HEK293T (cell line): ENCODE measurements around the gene CELA2A.

Experiments used
- BHLHE40 ChIP-seq: fragments of 450-650 bp; IDR thresholded peaks from 2 replicates; pipeline ENCODE4 v1.6.1; 2016; ENCODE audit warnings: mild to moderate bottlenecking, moderate library complexity, borderline replicate concordance
- ELF4 ChIP-seq: fragments of 450-650 bp; IDR thresholded peaks from 2 replicates; pipeline ENCODE4 v1.6.1; 2017; ENCODE audit warnings: antibody characterized with exemption
- FOXK2 ChIP-seq: fragments of 450-650 bp; IDR thresholded peaks from 2 replicates; pipeline ENCODE4 v1.6.1; 2016; ENCODE audit warnings: mild to moderate bottlenecking
- FOXM1 ChIP-seq: fragments of 450-650 bp; IDR thresholded peaks from 2 replicates; pipeline ENCODE4 v1.6.1; 2017; ENCODE audit warnings: mild to moderate bottlenecking, borderline replicate concordance
- NFRKB ChIP-seq: fragments of 450-650 bp; IDR thresholded peaks from 2 replicates; pipeline ENCODE4 v1.6.1; 2016; ENCODE audit warnings: mild to moderate bottlenecking, moderate library complexity
- PKNOX1 ChIP-seq: fragments of 450-650 bp; IDR thresholded peaks from 2 replicates; pipeline ENCODE4 v1.6.1; 2016
- SP1 ChIP-seq: fragments of 450-650 bp; IDR thresholded peaks from 2 replicates; pipeline ENCODE4 v1.6.1; 2017
- SUZ12 ChIP-seq: fragments of 450-650 bp; IDR thresholded peaks from 2 replicates; pipeline ENCODE4 v1.6.1; 2016; ENCODE audit warnings: mild to moderate bottlenecking
- TARDBP ChIP-seq: fragments of 450-650 bp; IDR thresholded peaks from 2 replicates; pipeline ENCODE4 v1.6.1; 2016
- ZNF384 ChIP-seq: fragments of 450-650 bp; IDR thresholded peaks from 2 replicates; pipeline ENCODE4 v1.6.1; 2016

GRCh38 chr1:15426492-15427279, 29.8 kb upstream of the CELA2A start:
- TF ChIP-seq SP1 (no peak), PKNOX1 (no peak), BHLHE40 (no peak), FOXK2 (no peak), TARDBP (no peak), SUZ12 (no peak), FOXM1 (no peak), ZNF384 (no peak), ELF4 (no peak), NFRKB (no peak)
